GM23248 (cell line): ENCODE measurements around the gene ARMC3.

ENCODE experiments used
- EZH2 ChIP-seq: fragments of 200-600 bp; sonication (generic); IDR thresholded peaks from 2 replicates; pipeline ENCODE4 v1.6.1; 2018; ENCODE audit warnings: antibody characterized with exemption, mild to moderate bottlenecking; ENCODE audit not compliant: insufficient read depth, poor library complexity, severe bottlenecking
- EZH2phosphoT487 ChIP-seq: fragments of 200-600 bp; sonication (generic); IDR thresholded peaks from 2 replicates; pipeline ENCODE4 v1.6.1; 2018; ENCODE audit warnings: antibody characterized with exemption, moderate library complexity, mild to moderate bottlenecking, low read depth; ENCODE audit not compliant: insufficient read depth

GRCh38 chr10:23038172-23038571 is 110.3 kb downstream of the ARMC3 start:
- TF ChIP-seq EZH2phosphoT487 (no peak), EZH2 (no peak)
